Lower leg skin (tissue), 4 donors: ENCODE measurements around the gene NSFL1C. TPM values are rescaled to one million over a fixed set of nuclear protein-coding genes. Genes with fewer than 3 reads are reported as not detected.

ENCODE experiments used
- DNase-seq, 2 donors: peaks; one replicate each; pipeline ENCODE4 v3.0.0-alpha.2; 2019; ENCODE audit warnings: low spot score in 2 of 2
- H3K4me3 ChIP-seq: fragments of 200-600 bp; sonication (generic); 2 replicates; pipeline ENCODE4 v1.5.1; 2017; ENCODE audit warnings: mild to moderate bottlenecking, low read depth; ENCODE audit not compliant: poor library complexity, severe bottlenecking
- CTCF ChIP-seq, 3 donors: fragments of 450-650 bp; IDR thresholded peaks; one replicate each; pipeline ENCODE4 v1.5.1; 2016; ENCODE audit warnings: antibody characterized with exemption in 3 of 3, mild to moderate bottlenecking in 3 of 3, moderate library complexity in 2 of 3
- POLR2A ChIP-seq, 2 donors: fragments of 450-650 bp; IDR thresholded peaks; one replicate each; pipeline ENCODE4 v1.6.1; 2016 to 2017; ENCODE audit warnings: antibody characterized with exemption in 2 of 2, mild to moderate bottlenecking in 1 of 2, moderate library complexity in 1 of 2
- WGBS, 2 donors: methylation state at CpG; one replicate each; pipeline ENCODE4 v1.1.5; 2018; 5-methylcytosine and 5-hydroxymethylcytosine counted together
- intact Hi-C: fragments of 100-400 bp; cut with DNase I; formaldehyde crosslinking; loops from one replicate; pipeline ENCODE4 v1.15.0; 2023; ENCODE audit warnings: low total_unique reads
- total RNA-seq, 4 donors: library from RNA; depleted of rRNA; stranded (reverse); fragments of >200 nt; gene quantifications; one replicate each; pipeline ENCODE4 v1.1.0, GENCODE V29; 2016

The NSFL1C gene
- total RNA-seq, 4 donors from 2014 or later = 56.9 to 76.2 (median 63.5) TPM

DNA sequence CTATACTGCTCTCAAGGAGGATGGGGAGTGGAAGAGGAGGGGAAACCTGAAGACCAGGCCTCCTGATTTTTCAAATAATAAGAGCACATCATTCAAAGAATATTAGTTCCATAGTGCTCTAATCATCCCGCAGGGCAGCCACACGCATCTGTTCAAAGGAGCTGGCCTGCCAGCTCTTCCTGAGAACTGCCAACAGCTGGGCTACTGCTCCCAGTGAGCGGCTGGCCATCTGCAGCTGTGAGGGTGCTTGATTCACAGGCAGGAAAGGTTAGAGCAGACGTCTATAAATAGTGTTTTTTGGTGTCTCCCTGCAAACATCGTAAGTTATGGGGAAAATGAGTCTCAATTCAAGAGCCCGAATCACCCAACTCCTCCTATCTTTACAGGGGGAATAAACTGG, 17.3 kb downstream of the NSFL1C start:
- no peak for TF ChIP-seq POLR2A (IDR thresholded peaks at IDR 0.05)
- no peak for TF ChIP-seq CTCF (IDR thresholded peaks at IDR 0.05)
- DNase-seq = peak in 1 of 2 donors; percentile 45
- intact Hi-C loops = no loop called here
- WGBS, 2 donors = 91% methylated on average over 6 of the region's 6 CpGs
- H3K4me3 ChIP-seq = no peak overlapping the region

GRCh38 chr20:1448081-1448620, 18.5 kb downstream of the NSFL1C start:
- peak in 1 of 2 donors; percentile 34 for DNase-seq
- TF ChIP-seq CTCF (IDR thresholded peaks at IDR 0.05) (no peak), POLR2A (IDR thresholded peaks at IDR 0.05) (no peak)
- intact Hi-C loops = no loop called here
- WGBS, 2 donors = 86 to 94% methylated on average over 4 of the region's 4 CpGs
- no peak overlapping the region for H3K4me3 ChIP-seq

DNA sequence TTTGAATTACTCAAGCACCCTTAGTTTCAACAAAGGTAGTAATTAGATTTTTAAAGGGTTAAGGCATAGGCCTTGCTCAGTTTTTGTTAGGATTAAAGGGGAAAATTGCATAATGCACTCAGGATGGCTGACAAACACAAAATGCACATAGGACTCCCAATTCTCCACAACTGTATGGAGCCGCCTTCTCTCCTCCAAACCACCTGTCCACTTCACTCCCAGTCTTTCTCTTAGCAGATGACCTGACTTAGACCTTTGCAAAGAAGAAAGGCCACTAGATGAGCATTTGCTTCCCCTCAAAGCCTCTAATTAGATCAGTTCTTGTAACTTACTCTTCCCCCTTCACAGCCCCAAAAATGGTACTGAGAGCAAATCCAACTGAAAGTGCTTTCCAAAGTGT, 20.1 kb downstream of the NSFL1C start:
- 100% methylated on average over 1 of the region's 1 CpG for WGBS, 2 donors
- TF ChIP-seq POLR2A (IDR thresholded peaks at IDR 0.05) (no peak), CTCF (IDR thresholded peaks at IDR 0.05) (no peak)
- intact Hi-C loops = no loop called here
- H3K4me3 ChIP-seq = no peak overlapping the region
- no peak for DNase-seq

DNA sequence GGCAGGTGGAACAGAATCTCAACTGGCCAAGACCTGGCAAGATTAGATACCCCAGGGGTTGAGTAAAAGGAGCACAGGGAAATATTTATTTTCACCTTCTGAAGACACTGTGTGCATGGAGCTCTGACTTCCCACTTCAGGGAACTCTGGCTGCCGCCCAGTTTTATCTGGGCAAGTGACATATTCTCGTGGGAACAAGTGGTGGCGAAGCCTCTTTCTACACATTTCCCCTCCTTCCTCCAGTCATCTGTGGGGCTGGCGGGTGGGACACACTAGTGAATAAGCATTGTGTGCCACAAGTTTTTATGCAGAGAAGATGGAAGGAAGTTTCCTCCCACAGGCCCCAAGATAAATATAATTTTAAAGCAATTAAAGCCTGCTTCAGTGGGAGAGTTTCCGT, 23.6 kb downstream of the NSFL1C start:
- no peak overlapping the region for H3K4me3 ChIP-seq
- intact Hi-C loops = no loop called here
- WGBS, 2 donors = 69 to 74% methylated on average over 5 of the region's 5 CpGs
- no peak for TF ChIP-seq CTCF (IDR thresholded peaks at IDR 0.05)
- no peak for TF ChIP-seq POLR2A (IDR thresholded peaks at IDR 0.05)
- DNase-seq = no peak

GRCh38 chr20:1442304-1442703, 24.3 kb downstream of the NSFL1C start:
- DNase-seq = no peak
- H3K4me3 ChIP-seq = no peak overlapping the region
- intact Hi-C loops = no loop called here
- WGBS, 2 donors = 80 to 86% methylated on average over 2 of the region's 2 CpGs
- no peak for TF ChIP-seq POLR2A (IDR thresholded peaks at IDR 0.05)
- TF ChIP-seq CTCF (IDR thresholded peaks at IDR 0.05) = no peak

DNA sequence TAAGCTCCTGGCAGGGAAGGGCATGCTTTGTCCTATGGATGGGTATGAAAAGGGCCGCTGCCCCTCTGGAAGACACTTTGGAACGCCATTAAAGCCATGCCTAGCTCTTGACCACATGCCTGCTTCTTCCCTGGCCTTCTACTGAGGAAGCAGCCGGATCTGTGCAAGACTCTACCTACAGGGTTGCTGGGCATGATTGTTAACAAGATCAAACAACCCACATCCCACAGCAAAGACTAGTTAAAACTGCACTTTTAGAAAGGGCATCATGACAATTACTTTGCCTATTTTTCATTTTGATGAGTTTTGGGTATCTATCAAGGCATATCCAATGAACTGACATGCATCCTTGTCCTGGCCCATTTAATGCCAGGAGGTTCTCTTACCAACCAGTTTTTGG, 25.5 kb downstream of the NSFL1C start:
- H3K4me3 ChIP-seq = no peak overlapping the region
- no peak for DNase-seq
- intact Hi-C loops = no loop called here
- no peak for TF ChIP-seq POLR2A (IDR thresholded peaks at IDR 0.05)
- WGBS, 2 donors = 63 to 94% methylated on average over 3 of the region's 3 CpGs
